ENCODE data around the gene CDH11. TPM values are rescaled to one million over a fixed set of nuclear protein-coding genes. Genes with fewer than 3 reads are reported as not detected.

CDH11 gene
- polyA plus RNA-seq, 1 donor (not counting 4 experiments of a cell fraction or from before 2014, with no cell fraction given) = 36.8 TPM

GRCh38 chr16:65077181-65077580 is 44.7 kb downstream of the CDH11 start:
- Histone ChIP-seq H3K27me3 (ENCODE audit: control insufficient read depth, extremely low read depth, insufficient read depth, low read length) (no peaks in the 10 kb centered on the region), H3K4me1 (ENCODE audit: control insufficient read depth, extremely low read depth, insufficient read depth, low read length) (no peaks in the 10 kb centered on the region), H3K36me3 (ENCODE audit: control insufficient read depth in 2 of 2, extremely low read depth in 1 of 2, insufficient read depth in 2 of 2, low read length in 2 of 2) (no peaks in the 10 kb centered on the region), H4K20me1 (ENCODE audit: control insufficient read depth, extremely low read depth, insufficient read depth, low read length) (no peaks in the 10 kb centered on the region), H3K9ac (ENCODE audit: control insufficient read depth, extremely low read depth, insufficient read depth, low read length) (no peak overlapping the region), H3K79me2 (ENCODE audit: control insufficient read depth, insufficient read depth, low read length) (peaks cover 20% of the 10 kb centered on the region), H3K4me3 (ENCODE audit: control insufficient read depth in 2 of 3, extremely low read depth in 1 of 3, insufficient read depth in 2 of 3, low read depth in 1 of 3, low read length in 3 of 3) (no peak overlapping the region), H2AFZ (ENCODE audit: control insufficient read depth, low read length) (no peak overlapping the region), H3K9me3 (ENCODE audit: control insufficient read depth, low read depth, low read length) (no peaks in the 10 kb centered on the region), H3K27ac (ENCODE audit: control insufficient read depth, insufficient read depth, low read length) (no peak overlapping the region), H3K9me1 (ENCODE audit: control insufficient read depth, extremely low read depth, insufficient read depth, low read length) (no peaks in the 10 kb centered on the region), H3K4me2 (ENCODE audit: control insufficient read depth, extremely low read depth, insufficient read depth, low read depth, low read length) (no peak overlapping the region)
- no peak for DNase-seq (ENCODE audit: low read depth, low spot score)
- no peak for FAIRE-seq
- dilution Hi-C loops (cut with MboI; ENCODE audit: extremely low pct_ligation_motif_present, low sequenced_read_pairs) = no loop called here
- no peak for TF ChIP-seq CTCF (optimal IDR thresholded peaks at IDR 0.05 in 1 of 3, IDR thresholded peaks at IDR 0.05 in 1 of 3, conservative IDR thresholded peaks at IDR 0.05 in 1 of 3; ENCODE audit: extremely low read depth in 1 of 3, insufficient read depth in 2 of 3, low read length in 3 of 3)

GRCh38 chr16:65075877-65076276 is 46.0 kb downstream of the CDH11 start:
- no peaks in the 10 kb centered on the region for H4K20me1 ChIP-seq (ENCODE audit: control insufficient read depth, extremely low read depth, insufficient read depth, low read length)
- H3K27ac ChIP-seq (ENCODE audit: control insufficient read depth, insufficient read depth, low read length) = no peak overlapping the region
- H3K9ac ChIP-seq (ENCODE audit: control insufficient read depth, extremely low read depth, insufficient read depth, low read length) = no peak overlapping the region
- H3K79me2 ChIP-seq (ENCODE audit: control insufficient read depth, insufficient read depth, low read length) = peaks cover 28% of the 10 kb centered on the region
- no peaks in the 10 kb centered on the region for H3K9me1 ChIP-seq (ENCODE audit: control insufficient read depth, extremely low read depth, insufficient read depth, low read length)
- H2AFZ ChIP-seq (ENCODE audit: control insufficient read depth, low read length) = no peak overlapping the region
- dilution Hi-C loops (cut with MboI; ENCODE audit: extremely low pct_ligation_motif_present, low sequenced_read_pairs) = no loop called here
- DNase-seq (ENCODE audit: low read depth, low spot score) (no peak), FAIRE-seq (no peak)
- H3K27me3 ChIP-seq (ENCODE audit: control insufficient read depth, extremely low read depth, insufficient read depth, low read length) = no peaks in the 10 kb centered on the region
- H3K4me3 ChIP-seq (ENCODE audit: control insufficient read depth in 2 of 3, extremely low read depth in 1 of 3, insufficient read depth in 2 of 3, low read depth in 1 of 3, low read length in 3 of 3) = no peak overlapping the region
- H3K4me1 ChIP-seq (ENCODE audit: control insufficient read depth, extremely low read depth, insufficient read depth, low read length) = peaks cover 4% of the 10 kb centered on the region
- H3K36me3 ChIP-seq (ENCODE audit: control insufficient read depth in 2 of 2, extremely low read depth in 1 of 2, insufficient read depth in 2 of 2, low read length in 2 of 2) = no peaks in the 10 kb centered on the region
- H3K4me2 ChIP-seq (ENCODE audit: control insufficient read depth, extremely low read depth, insufficient read depth, low read depth, low read length) = no peak overlapping the region
- H3K9me3 ChIP-seq (ENCODE audit: control insufficient read depth, low read depth, low read length) = no peaks in the 10 kb centered on the region
- TF ChIP-seq CTCF (optimal IDR thresholded peaks at IDR 0.05 in 1 of 3, IDR thresholded peaks at IDR 0.05 in 1 of 3, conservative IDR thresholded peaks at IDR 0.05 in 1 of 3; ENCODE audit: extremely low read depth in 1 of 3, insufficient read depth in 2 of 3, low read length in 3 of 3) = no peak
- TF ChIP-seq EZH2 (IDR thresholded peaks at IDR 0.05; ENCODE audit: low read length) = no peak
